ENCODE measurements around the gene ANKRD10. TPM values are rescaled to one million over a fixed set of nuclear protein-coding genes. Genes with fewer than 3 reads are reported as not detected.
"Not testable (repeated sequence)": the region's sequence is repeated elsewhere in the genome, so short reads cannot be mapped to it uniquely, and the experiment has no call there.

ANKRD10 gene
- total and polyA plus RNA-seq, 5 donors: 41.1 to 90.9 (median 61.1) TPM

DNA sequence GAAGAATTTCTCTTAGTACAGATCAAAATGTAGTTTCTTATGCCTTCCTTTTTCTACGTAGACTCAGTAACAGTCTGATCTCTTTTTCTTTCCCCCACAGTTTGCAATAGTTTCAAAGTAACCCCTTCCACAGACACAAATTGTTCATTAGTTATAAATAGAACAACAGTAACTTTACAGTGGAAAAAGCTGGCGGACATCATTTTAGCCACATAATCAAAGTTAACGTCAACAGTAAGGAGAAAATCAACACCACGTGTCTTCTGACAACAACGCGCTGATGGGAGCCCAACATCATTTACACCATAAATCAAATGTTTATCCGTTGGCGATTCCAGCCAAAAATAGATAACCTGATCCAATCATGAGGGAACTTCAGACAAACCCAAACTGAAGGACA, 76.8 kb downstream of the ANKRD10 start:
- Histone ChIP-seq H3K4me3 (ENCODE audit: low read length) (no peak overlapping the region), H3K4me1 (ENCODE audit: control insufficient read depth, insufficient read depth, low read length) (peaks cover 3% of the 10 kb centered on the region), H3K27ac (ENCODE audit: low read length) (no peak overlapping the region), H3K27me3 (ENCODE audit: control insufficient read depth, insufficient read depth) (no peaks in the 10 kb centered on the region), H3K9me3 (ENCODE audit: control insufficient read depth, low read length) (no peaks in the 10 kb centered on the region)
- DNase-seq (no peak), ATAC-seq (no peak)
- intact Hi-C loops (cut with DNase I): no loop called here
- WGBS: 66% methylated on average over 8 of the region's 8 CpGs

DNA sequence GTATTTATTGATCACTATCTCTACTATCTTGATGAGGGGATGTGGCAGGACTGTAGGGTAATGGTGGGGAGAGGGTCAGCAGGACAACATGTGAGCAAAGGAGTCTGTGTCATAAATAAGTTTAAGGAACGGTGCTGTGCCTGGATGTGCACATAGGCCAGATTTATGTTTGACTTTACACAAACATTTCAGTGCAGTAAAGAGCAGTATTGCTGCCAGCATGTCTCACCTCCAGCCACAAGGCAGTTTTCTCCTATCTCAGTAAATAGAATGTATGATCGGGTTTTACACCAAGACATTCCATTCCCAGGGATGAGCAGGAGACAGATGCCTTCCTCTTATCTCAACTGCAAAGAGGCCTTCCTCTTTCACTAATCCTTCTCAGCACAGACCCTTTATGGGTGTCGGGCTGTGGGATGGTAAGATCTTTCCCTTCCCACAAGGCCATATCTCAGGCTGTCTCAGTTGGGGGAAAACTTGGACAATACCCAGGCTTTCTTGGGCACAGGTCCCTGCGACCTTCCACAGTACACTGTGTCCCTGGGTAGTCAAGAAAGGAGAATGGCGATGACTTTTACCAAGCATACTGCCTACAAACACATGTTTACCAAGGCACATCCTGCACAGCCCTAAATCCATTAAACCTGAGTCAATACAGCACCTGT, 77.3 kb downstream of the ANKRD10 start:
- WGBS: 54% methylated on average over 5 of the region's 5 CpGs
- intact Hi-C loops (cut with DNase I); DNase-seq; H3K27ac ChIP-seq (ENCODE audit: low read length); H3K9me3 ChIP-seq (ENCODE audit: control insufficient read depth, low read length); H3K4me3 ChIP-seq (ENCODE audit: low read length); H3K27me3 ChIP-seq (ENCODE audit: control insufficient read depth, insufficient read depth); ATAC-seq; H3K4me1 ChIP-seq (ENCODE audit: control insufficient read depth, insufficient read depth, low read length): not testable (repeated sequence)

- H3K27ac ChIP-seq (ENCODE audit: low read length): no peak overlapping the region
- 65% methylated on average over 2 of the region's 2 CpGs for WGBS
Observed at GRCh38 chr13:110836605-110836903, 78.3 kb downstream of the ANKRD10 start.

GRCh38 chr13:110835721-110836604, 78.9 kb downstream of the ANKRD10 start:
- Histone ChIP-seq H3K9me3 (ENCODE audit: control insufficient read depth, low read length) (no peaks in the 10 kb centered on the region), H3K4me3 (ENCODE audit: low read length) (no peak overlapping the region), H3K27me3 (ENCODE audit: control insufficient read depth, insufficient read depth) (no peaks in the 10 kb centered on the region), H3K4me1 (ENCODE audit: control insufficient read depth, insufficient read depth, low read length) (peaks cover 3% of the 10 kb centered on the region), H3K27ac (ENCODE audit: low read length) (no peak overlapping the region)
- intact Hi-C loops (cut with DNase I): no loop called here
- 60% methylated on average over 7 of the region's 7 CpGs for WGBS
- no peak for DNase-seq
- ATAC-seq: no peak

More at GRCh38 chr13:110836605-110836903, 78.3 kb downstream of the ANKRD10 start:
- H3K4me3 ChIP-seq (ENCODE audit: low read length): no peak overlapping the region
- intact Hi-C loops (cut with DNase I): no loop called here
- no peak for ATAC-seq
- no peaks in the 10 kb centered on the region for H3K9me3 ChIP-seq (ENCODE audit: control insufficient read depth, low read length)
- no peaks in the 10 kb centered on the region for H3K27me3 ChIP-seq (ENCODE audit: control insufficient read depth, insufficient read depth)
- no peak for DNase-seq
- peaks cover 3% of the 10 kb centered on the region for H3K4me1 ChIP-seq (ENCODE audit: control insufficient read depth, insufficient read depth, low read length)

DNA sequence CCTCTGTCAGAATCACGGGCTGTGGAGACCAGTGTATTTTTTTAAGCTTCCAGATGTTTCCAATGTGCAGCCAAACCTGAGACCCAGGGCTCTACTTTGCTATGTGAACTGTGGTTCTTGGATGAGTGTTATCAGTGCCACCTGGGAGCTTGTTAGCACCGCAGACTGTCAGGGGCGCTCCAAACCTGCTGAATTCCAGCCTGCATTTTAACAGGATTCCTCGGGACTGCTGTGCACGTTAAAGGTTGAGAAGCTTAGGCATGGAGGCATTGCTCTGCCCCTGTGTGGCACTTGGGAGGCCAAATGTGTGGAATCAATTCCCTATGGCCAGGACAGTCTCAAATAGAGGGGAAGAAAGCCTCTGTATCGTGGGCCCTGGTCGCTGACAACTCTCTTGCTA, 80.3 kb downstream of the ANKRD10 start:
- WGBS: 76% methylated on average over 7 of the region's 7 CpGs
- peaks cover 3% of the 10 kb centered on the region for H3K4me1 ChIP-seq (ENCODE audit: control insufficient read depth, insufficient read depth, low read length)
- no peaks in the 10 kb centered on the region for H3K9me3 ChIP-seq (ENCODE audit: control insufficient read depth, low read length)
- intact Hi-C loops (cut with DNase I): no loop called here
- H3K27me3 ChIP-seq (ENCODE audit: control insufficient read depth, insufficient read depth): no peaks in the 10 kb centered on the region
- no peak overlapping the region for H3K27ac ChIP-seq (ENCODE audit: low read length)
- DNase-seq (no peak), ATAC-seq (no peak)
- no peak overlapping the region for H3K4me3 ChIP-seq (ENCODE audit: low read length)

DNA sequence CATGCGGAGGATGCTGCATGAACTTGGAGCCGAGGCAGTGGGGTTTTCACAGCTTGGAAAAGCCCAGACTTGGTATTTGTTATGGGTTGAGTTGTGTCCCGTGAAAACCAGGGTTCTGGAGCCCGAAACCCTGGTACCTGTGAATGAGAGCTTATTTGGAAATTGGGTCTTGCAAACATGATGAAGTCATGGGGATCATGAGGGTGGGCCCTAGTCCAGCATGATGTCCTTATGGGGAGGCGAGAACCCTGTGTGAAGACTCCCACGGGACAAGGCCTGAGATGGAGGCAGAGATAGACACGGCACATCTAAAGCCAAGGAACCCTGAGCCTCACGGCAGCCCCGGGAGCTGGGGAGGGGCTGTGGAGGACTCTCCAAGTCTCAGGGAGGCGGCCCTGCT, 82.3 kb downstream of the ANKRD10 start:
- H3K4me1 ChIP-seq (ENCODE audit: control insufficient read depth, insufficient read depth, low read length): no peaks in the 10 kb centered on the region
- intact Hi-C loops (cut with DNase I): no loop called here
- H3K27me3 ChIP-seq (ENCODE audit: control insufficient read depth, insufficient read depth): no peaks in the 10 kb centered on the region
- no peak overlapping the region for H3K4me3 ChIP-seq (ENCODE audit: low read length)
- DNase-seq: no peak
- WGBS: 65% methylated on average over 10 of the region's 10 CpGs
- no peak overlapping the region for H3K27ac ChIP-seq (ENCODE audit: low read length)
- H3K9me3 ChIP-seq (ENCODE audit: control insufficient read depth, low read length): no peaks in the 10 kb centered on the region
- no peak for ATAC-seq

DNA sequence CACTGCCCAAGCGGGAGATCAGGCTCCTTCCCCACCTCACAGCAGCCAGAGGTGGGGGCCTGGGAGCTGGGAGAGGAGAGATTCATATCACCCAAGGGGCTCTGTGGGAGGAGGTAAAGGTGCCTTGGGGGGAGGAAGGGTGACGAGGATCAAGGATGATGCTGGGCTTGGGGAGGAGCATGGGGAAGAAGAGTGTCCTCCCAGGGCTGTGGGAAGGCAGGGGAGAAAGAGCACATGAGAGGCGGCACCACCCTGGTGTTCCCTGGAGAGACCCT, 82.7 kb downstream of the ANKRD10 start:
- no peak overlapping the region for H3K27ac ChIP-seq (ENCODE audit: low read length)
- intact Hi-C loops (cut with DNase I): no loop called here
- no peaks in the 10 kb centered on the region for H3K9me3 ChIP-seq (ENCODE audit: control insufficient read depth, low read length)
- ATAC-seq (no peak), DNase-seq (no peak)
- H3K4me1 ChIP-seq (ENCODE audit: control insufficient read depth, insufficient read depth, low read length): no peaks in the 10 kb centered on the region
- WGBS: 86% methylated on average over 3 of the region's 3 CpGs
- H3K27me3 ChIP-seq (ENCODE audit: control insufficient read depth, insufficient read depth): no peaks in the 10 kb centered on the region
- H3K4me3 ChIP-seq (ENCODE audit: low read length): no peak overlapping the region

DNA sequence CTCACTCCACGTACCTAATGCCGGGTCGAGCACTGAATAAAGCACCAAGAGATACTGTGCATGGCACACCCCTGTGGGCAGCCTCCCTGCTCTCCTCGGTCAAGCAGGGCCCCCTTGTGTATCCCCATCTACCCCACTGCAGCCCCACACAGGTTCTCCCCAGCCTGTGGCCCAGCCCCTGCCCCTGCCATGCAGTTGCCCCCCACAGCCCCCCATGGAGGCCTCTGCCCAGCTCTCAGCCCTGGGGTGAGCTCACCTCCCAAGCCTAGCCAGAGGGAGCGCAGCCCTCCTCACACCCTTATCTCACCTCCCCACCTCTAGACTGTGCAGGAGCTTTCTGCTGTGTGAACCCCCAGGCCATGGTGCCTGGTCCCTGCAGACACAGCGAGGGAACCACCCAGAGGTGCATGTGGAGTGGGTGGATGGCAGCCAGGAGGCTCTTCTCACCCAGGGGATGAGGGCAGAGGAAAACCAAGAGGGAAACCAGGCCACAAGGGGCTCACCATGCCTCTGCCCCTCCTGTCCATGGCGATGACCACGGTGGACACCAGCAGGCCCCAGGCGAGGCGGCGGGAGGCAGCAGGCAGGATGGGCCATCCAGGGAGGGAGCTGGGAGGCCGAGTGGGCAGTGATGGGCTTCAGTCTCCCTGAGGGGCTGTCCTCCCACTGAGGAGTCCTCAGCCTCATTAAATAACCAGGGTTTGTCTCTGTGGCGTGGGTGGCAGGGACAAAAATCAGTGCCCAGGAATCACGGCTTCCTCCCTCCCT, 83.2 kb downstream of the ANKRD10 start:
- DNase-seq (no peak), ATAC-seq (peak in 1 of 2 donors; percentile 15)
- Histone ChIP-seq H3K4me3 (ENCODE audit: low read length) (no peak overlapping the region), H3K27ac (ENCODE audit: low read length) (no peak overlapping the region), H3K27me3 (ENCODE audit: control insufficient read depth, insufficient read depth) (no peaks in the 10 kb centered on the region), H3K4me1 (ENCODE audit: control insufficient read depth, insufficient read depth, low read length) (no peaks in the 10 kb centered on the region), H3K9me3 (ENCODE audit: control insufficient read depth, low read length) (no peaks in the 10 kb centered on the region)
- intact Hi-C loops (cut with DNase I): no loop called here
- 87% methylated on average over 14 of the region's 14 CpGs for whole genome bisulfite sequencing

- no peaks in the 10 kb centered on the region for H3K4me1 ChIP-seq (ENCODE audit: control insufficient read depth, insufficient read depth, low read length)
- no peaks in the 10 kb centered on the region for H3K27me3 ChIP-seq (ENCODE audit: control insufficient read depth, insufficient read depth)
- no peaks in the 10 kb centered on the region for H3K9me3 ChIP-seq (ENCODE audit: control insufficient read depth, low read length)
- H3K27ac ChIP-seq (ENCODE audit: low read length): no peak overlapping the region
- ATAC-seq: no peak
- H3K4me3 ChIP-seq (ENCODE audit: low read length): no peak overlapping the region
- intact Hi-C loops (cut with DNase I): no loop called here
- DNase-seq: no peak
- WGBS: 62% methylated on average over 16 of the region's 16 CpGs
Observed at GRCh38 chr13:110830800-110831371, 84.0 kb downstream of the ANKRD10 start.

GRCh38 chr13:110830331-110830730, 84.5 kb downstream of the ANKRD10 start:
- H3K27me3 ChIP-seq (ENCODE audit: control insufficient read depth, insufficient read depth): no peaks in the 10 kb centered on the region
- intact Hi-C loops (cut with DNase I): no loop called here
- no peaks in the 10 kb centered on the region for H3K4me1 ChIP-seq (ENCODE audit: control insufficient read depth, insufficient read depth, low read length)
- H3K27ac ChIP-seq (ENCODE audit: low read length): no peak overlapping the region
- ATAC-seq: no peak
- no peaks in the 10 kb centered on the region for H3K9me3 ChIP-seq (ENCODE audit: control insufficient read depth, low read length)
- 91% methylated on average over 16 of the region's 16 CpGs for WGBS
- no peak for DNase-seq
- no peak overlapping the region for H3K4me3 ChIP-seq (ENCODE audit: low read length)

- H3K4me3 ChIP-seq (ENCODE audit: low read length): no peak overlapping the region
- ATAC-seq (no peak), DNase-seq (no peak)
- H3K27me3 ChIP-seq (ENCODE audit: control insufficient read depth, insufficient read depth): no peaks in the 10 kb centered on the region
- intact Hi-C loops (cut with DNase I): loop anchor here in 1 of 4 donors (5.0 kb wide), 1 partner anchor 237 kb away; no protein-coding TSS in a partner anchor
- no peaks in the 10 kb centered on the region for H3K9me3 ChIP-seq (ENCODE audit: control insufficient read depth, low read length)
- WGBS: 90% methylated on average over 8 of the region's 8 CpGs
- no peak overlapping the region for H3K27ac ChIP-seq (ENCODE audit: low read length)
- no peaks in the 10 kb centered on the region for H3K4me1 ChIP-seq (ENCODE audit: control insufficient read depth, insufficient read depth, low read length)
Observed at GRCh38 chr13:110829486-110829885, 85.4 kb downstream of the ANKRD10 start.

Measured in right cardiac atrium (tissue), 5 donors.